IPS-11a (cell line): ENCODE data around the gene PHOX2B.

Experiments used
- H3K4me3 ChIP-seq: one replicate; pipeline ENCODE4 v1.5.1; 2013; ENCODE audit warnings: low read depth, low read length, control low read depth

PHOX2B gene

GRCh38 chr4:41748571-41749475 is at the start of gene PHOX2B:
PHOX2B (minus strand) TSS chr4:41748725; CDS start chr4:41748610, 115 bp downstream.
- no peak within 1 kb of the TSS for H3K4me3 ChIP-seq

GRCh38 chr4:41797260-41797659 is 48.7 kb upstream of the PHOX2B start:
- H3K4me3 ChIP-seq: no peak overlapping the region

- H3K4me3 ChIP-seq: no peak overlapping the region
Observed at GRCh38 chr4:41796545-41797210, 48.2 kb upstream of the PHOX2B start.

GRCh38 chr4:41795796-41796385 is 47.4 kb upstream of the PHOX2B start:
- no peak overlapping the region for H3K4me3 ChIP-seq

GRCh38 chr4:41792166-41792565 is 43.6 kb upstream of the PHOX2B start:
- no peak overlapping the region for H3K4me3 ChIP-seq

- no peak overlapping the region for H3K4me3 ChIP-seq
Observed at GRCh38 chr4:41791557-41791956, 43.0 kb upstream of the PHOX2B start.

- H3K4me3 ChIP-seq: no peak overlapping the region
Observed at GRCh38 chr4:41787931-41788330, 39.4 kb upstream of the PHOX2B start.

GRCh38 chr4:41785665-41786064 is 37.1 kb upstream of the PHOX2B start:
- H3K4me3 ChIP-seq: no peak overlapping the region

- H3K4me3 ChIP-seq: no peak overlapping the region
Observed at GRCh38 chr4:41784191-41784979, 35.9 kb upstream of the PHOX2B start.

- no peak overlapping the region for H3K4me3 ChIP-seq
Observed at GRCh38 chr4:41776466-41776865, 27.9 kb upstream of the PHOX2B start.

- H3K4me3 ChIP-seq: no peak overlapping the region
Observed at GRCh38 chr4:41763729-41764128, 15.2 kb upstream of the PHOX2B start.

GRCh38 chr4:41758884-41759283 is 10.4 kb upstream of the PHOX2B start:
- H3K4me3 ChIP-seq: no peak overlapping the region

GRCh38 chr4:41757521-41758156 is 9.1 kb upstream of the PHOX2B start:
- no peak overlapping the region for H3K4me3 ChIP-seq

GRCh38 chr4:41753942-41754341 is 5.4 kb upstream of the PHOX2B start:
- H3K4me3 ChIP-seq: no peak overlapping the region

GRCh38 chr4:41752081-41752836 is 3.7 kb upstream of the PHOX2B start:
- H3K4me3 ChIP-seq: peak overlapping the region; percentile 18

- H3K4me3 ChIP-seq: peak overlapping the region; percentile 27
Observed at GRCh38 chr4:41751449-41752061, 3.0 kb upstream of the PHOX2B start.

GRCh38 chr4:41750626-41751448 is 2.3 kb upstream of the PHOX2B start:
- H3K4me3 ChIP-seq: peak overlapping the region; percentile 27

- H3K4me3 ChIP-seq: no peak overlapping the region
Observed at GRCh38 chr4:41750121-41750625, 1.6 kb upstream of the PHOX2B start.
